ENCODE results near the gene PRKAR2A.
"Not testable (repeated sequence)": the region's sequence is repeated elsewhere in the genome, so short reads cannot be mapped to it uniquely, and the experiment has no call there.

The PRKAR2A gene

DNA sequence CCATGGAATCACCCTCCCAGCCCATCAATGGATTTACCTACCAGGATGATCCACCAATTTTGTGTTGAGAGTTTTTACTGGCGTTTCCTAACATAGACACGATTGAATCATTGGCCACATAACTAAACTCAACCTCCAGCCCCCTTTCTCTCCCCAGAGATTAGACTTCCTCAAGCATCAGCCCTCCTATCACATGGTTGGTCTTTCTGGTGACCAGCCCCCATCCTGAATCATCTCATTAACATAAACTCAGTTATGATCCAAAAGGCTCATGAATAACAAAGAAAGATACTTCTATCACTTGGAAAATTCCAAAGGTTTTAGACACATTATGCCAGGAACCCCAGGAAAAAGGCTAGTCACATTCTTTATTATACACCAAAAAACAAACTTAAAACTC is 21.2 kb downstream of the PRKAR2A start:
- no peaks in the 10 kb centered on the region for H3K27me3 ChIP-seq (ENCODE audit: low read depth)
- peaks cover 15% of the 10 kb centered on the region for H3K4me1 ChIP-seq
- in situ Hi-C loops (cut with MboI; ENCODE audit: low sequenced_read_pairs) = no loop called here
- H3K9me3 ChIP-seq = no peaks in the 10 kb centered on the region
- H3K36me3 ChIP-seq (replicated peaks) = no peaks in the 10 kb centered on the region
- DNase-seq (ENCODE audit: low spot score in 2 of 2) = peak; percentile 53 to 62
- no peak overlapping the region for H3K4me3 ChIP-seq

DNA sequence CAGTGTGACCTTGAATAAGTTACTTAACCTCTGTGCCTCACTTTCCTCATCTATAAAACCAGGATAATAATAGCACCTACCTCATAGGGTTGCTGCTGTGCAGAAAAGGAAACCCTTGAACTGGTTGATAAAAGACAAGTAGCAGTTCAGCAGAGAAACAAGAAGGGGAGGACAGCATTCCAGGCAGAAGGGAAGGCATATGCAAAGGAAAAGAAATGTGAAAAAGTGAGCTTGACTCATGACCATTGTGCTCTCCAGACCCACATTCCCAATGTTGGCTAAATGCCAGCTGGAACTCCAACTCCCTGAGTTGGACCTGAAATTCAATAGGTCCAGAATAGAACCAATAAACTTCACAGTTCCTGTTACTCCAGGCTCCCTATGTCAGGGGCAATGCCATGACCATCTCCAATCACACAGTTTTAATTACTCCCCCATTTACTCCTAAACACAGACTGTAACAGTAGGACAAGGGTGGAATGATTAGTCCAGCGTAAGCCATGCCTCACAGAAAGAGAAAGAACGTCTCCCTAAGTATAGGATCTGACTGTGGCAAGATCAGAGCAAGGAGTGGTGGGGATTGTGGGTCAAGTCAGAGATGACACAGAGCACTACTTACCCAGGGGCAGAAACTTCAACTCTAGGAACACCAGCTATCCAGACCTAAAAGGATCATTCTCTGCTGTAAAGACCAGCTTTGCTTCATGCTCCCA is 26.9 kb downstream of the PRKAR2A start:
- Histone ChIP-seq H3K36me3 (replicated peaks) (no peaks in the 10 kb centered on the region), H3K4me1 (peaks cover 4% of the 10 kb centered on the region), H3K9me3 (no peaks in the 10 kb centered on the region), H3K27me3 (ENCODE audit: low read depth) (no peaks in the 10 kb centered on the region), H3K4me3 (no peak overlapping the region)
- DNase-seq (ENCODE audit: low spot score in 2 of 2) = no peak
- in situ Hi-C loops (cut with MboI; ENCODE audit: low sequenced_read_pairs) = no loop called here

DNA sequence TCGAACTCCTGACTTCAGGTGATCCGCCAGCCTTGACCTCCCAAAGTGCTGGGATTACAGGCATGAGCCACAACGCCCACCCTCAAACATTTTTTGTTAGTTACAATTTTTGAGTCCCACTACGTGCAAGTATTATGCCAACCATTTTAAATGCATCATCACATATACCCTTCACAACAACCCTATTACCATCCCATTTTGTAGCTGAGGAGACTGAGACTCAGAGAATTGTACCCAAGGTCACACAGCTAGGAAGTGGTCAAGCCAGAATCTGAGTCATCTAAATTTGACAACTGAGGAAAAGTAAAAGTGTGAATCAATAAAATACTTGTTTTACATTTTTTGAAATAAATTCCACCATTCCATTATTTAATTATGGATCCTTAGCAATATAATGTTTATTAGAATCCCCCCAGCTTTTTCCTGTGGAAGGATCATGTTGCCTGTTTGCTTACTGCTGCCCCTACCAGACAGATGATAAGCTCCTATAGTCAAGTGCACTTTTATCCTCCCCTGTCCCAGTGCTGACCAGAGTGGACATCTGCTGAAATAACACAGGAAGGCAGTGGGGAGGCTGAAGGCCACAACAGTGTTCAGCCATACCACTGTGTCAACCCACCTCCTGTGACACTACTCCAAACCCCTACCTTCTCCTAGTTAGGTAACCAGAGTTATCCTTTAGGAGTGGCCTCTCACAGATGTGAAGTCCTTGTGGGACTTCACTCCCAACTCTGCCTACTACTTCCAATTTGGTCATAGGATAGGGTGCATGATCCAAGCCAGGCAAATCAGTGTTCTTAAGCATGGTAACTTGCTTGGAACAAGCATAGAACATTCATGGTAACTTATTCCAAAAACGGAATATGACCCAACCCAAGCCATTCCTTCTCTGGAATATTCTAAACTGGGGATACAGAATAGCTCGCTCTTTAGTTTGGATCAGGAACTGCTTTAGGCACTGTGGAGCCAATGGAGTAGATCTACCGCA is 28.1 kb downstream of the PRKAR2A start:
- no peaks in the 10 kb centered on the region for H3K36me3 ChIP-seq (replicated peaks)
- in situ Hi-C loops (cut with MboI; ENCODE audit: low sequenced_read_pairs) = no loop called here
- no peak for DNase-seq (ENCODE audit: low spot score in 2 of 2)
- no peaks in the 10 kb centered on the region for H3K9me3 ChIP-seq
- H3K4me1 ChIP-seq = peaks cover 4% of the 10 kb centered on the region
- H3K27me3 ChIP-seq (ENCODE audit: low read depth) = no peaks in the 10 kb centered on the region
- no peak overlapping the region for H3K4me3 ChIP-seq

DNA sequence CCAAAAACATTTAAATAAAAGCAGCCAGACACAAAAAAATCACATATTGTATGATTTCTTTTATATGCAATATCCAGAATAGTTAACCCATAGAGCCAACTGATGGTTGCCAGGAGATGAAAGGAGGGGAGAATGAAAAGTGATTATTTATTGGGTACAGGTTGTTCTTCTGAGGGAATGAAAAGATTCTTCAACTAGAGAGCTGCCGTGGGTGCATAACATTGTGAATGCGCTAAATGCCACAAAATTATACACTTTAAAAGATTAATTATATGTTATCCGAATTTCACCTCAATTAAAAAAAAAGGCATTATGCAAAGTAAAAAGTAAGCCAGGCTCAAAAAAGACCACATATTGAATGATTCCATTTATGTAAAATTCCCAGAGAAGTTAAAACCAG is 36.1 kb downstream of the PRKAR2A start:
- Histone ChIP-seq H3K9me3 (no peaks in the 10 kb centered on the region), H3K4me3 (no peak overlapping the region), H3K27me3 (ENCODE audit: low read depth) (no peaks in the 10 kb centered on the region), H3K36me3 (replicated peaks) (no peaks in the 10 kb centered on the region), H3K4me1 (peaks cover 14% of the 10 kb centered on the region)
- in situ Hi-C loops (cut with MboI; ENCODE audit: low sequenced_read_pairs) = no loop called here
- DNase-seq (ENCODE audit: low spot score in 2 of 2) = peak in 1 of 2 experiments; percentile 39

DNA sequence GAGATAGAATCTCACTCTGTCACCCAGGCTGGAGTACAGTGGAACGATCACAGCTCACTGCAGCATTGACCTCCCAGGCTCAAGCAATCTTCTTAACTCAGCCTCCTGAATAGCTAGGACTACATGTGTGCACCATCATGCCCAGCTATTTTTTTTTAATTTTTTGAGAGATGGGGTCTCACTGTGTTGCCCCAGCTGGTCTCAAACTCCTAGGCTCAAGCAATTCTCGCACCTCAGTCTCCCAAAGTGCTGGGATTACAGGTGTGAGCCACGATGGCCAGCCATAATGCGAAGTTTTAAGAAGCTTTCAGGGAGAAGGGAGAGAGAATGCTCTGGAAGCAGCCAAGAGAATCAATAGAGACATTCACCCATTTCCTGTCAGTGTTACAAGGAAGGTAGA is 42.7 kb downstream of the PRKAR2A start:
- no peaks in the 10 kb centered on the region for H3K36me3 ChIP-seq (replicated peaks)
- H3K4me1 ChIP-seq = peaks cover 5% of the 10 kb centered on the region
- H3K27me3 ChIP-seq (ENCODE audit: low read depth) = no peaks in the 10 kb centered on the region
- H3K9me3 ChIP-seq = no peaks in the 10 kb centered on the region
- no peak overlapping the region for H3K4me3 ChIP-seq
- no peak for DNase-seq (ENCODE audit: low spot score in 2 of 2)
- in situ Hi-C loops (cut with MboI; ENCODE audit: low sequenced_read_pairs) = no loop called here

DNA sequence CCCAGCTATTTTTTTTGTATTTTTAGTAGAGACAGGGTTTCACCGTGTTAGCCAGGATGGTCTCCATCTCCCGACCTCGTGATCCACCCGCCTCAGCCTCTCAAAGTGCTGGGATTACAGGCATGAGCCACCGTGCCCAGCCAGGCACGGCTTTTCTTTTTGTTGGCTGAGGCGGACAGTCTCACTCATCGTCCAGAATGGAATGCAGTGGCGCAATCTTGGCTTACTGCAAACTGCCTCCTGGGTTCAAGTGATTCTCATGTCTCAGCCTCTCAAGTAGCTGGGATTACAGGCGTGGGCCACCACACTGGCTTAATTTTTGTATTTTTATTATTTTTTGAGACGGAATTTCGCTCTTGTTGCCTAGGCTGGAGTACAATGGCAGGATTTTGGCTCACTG is 46.8 kb downstream of the PRKAR2A start:
- H3K36me3 ChIP-seq (replicated peaks); in situ Hi-C loops (cut with MboI; ENCODE audit: low sequenced_read_pairs); H3K27me3 ChIP-seq (ENCODE audit: low read depth); H3K4me3 ChIP-seq; H3K4me1 ChIP-seq; DNase-seq (ENCODE audit: low spot score in 2 of 2); H3K9me3 ChIP-seq: not testable (repeated sequence)

DNA sequence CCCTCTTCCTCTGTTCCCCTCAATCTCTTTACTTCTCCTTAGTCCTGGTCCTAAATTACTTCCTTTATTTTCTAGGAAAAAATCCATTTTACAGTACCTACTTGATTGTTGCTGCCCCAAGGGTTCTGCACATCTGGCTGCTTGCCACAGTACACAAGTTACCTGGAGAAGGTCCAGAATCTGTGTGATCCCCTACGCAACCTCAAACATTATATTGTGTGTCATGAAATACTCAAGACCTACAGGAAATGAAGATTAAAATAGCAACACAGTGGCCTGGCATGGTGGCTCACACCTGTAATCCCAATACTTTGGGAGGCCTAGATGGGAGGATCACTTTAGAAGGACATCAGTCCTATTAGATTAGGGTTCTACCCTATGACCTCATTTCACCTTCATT is 48.7 kb downstream of the PRKAR2A start:
- Histone ChIP-seq H3K36me3 (replicated peaks) (no peaks in the 10 kb centered on the region), H3K9me3 (no peaks in the 10 kb centered on the region), H3K4me3 (no peak overlapping the region), H3K27me3 (ENCODE audit: low read depth) (no peaks in the 10 kb centered on the region), H3K4me1 (no peaks in the 10 kb centered on the region)
- no peak for DNase-seq (ENCODE audit: low spot score in 2 of 2)
- in situ Hi-C loops (cut with MboI; ENCODE audit: low sequenced_read_pairs) = no loop called here

DNA sequence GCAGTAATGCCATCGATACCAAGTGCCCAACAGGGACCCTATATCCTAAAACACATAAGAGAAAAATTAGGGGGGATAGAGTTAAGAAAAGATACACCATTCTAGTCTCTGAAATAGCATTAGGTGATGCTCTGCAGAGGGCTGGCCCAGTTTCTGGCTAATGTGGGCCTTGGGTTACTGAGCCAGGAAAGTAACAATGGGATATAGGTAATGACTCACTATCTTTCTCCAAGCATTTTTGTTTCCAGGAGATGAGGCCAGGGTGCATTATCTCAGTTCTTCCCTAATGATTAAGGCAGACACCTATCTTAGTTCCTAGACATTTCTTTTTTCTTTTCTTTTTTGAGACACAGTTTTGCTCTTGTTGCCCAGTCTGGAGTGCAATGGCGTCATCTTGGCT is 50.0 kb downstream of the PRKAR2A start:
- no peaks in the 10 kb centered on the region for H3K4me1 ChIP-seq
- in situ Hi-C loops (cut with MboI; ENCODE audit: low sequenced_read_pairs) = no loop called here
- H3K4me3 ChIP-seq = no peak overlapping the region
- H3K27me3 ChIP-seq (ENCODE audit: low read depth) = no peaks in the 10 kb centered on the region
- H3K36me3 ChIP-seq (replicated peaks) = no peaks in the 10 kb centered on the region
- H3K9me3 ChIP-seq = no peaks in the 10 kb centered on the region
- no peak for DNase-seq (ENCODE audit: low spot score in 2 of 2)

DNA sequence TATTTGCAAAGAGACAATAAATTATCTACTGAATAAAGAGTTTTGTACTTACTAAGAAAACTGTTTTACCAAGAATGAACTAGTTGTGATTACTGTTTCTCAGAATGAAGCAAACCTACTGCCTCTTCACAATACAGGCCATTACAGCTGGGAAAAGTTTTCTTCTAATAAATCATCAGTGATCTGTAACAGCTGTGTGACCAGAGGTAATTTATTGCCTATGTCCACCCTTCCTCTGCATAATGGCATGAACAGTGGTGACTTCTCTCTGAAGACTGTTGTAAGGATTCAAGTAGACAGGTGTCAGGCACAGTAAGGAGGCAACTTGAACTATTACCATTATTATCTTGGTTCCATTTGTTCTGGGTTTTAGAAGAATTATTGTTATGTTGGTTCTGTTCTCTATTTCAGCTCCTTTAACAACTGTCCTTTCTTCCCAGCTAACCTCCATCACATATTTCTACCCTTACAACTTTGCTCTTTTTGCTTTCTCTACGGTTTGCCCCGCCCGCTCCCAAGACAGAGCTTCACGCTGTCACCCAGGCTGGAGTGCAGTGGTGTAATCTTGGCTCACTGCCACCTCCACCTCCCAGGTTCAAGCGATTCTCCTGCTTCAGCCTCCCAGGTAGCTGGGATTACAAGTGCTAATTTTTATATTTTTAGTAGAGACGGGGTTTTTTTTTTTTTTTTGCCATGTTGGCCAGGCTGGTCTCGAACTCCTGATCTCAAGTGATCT is 51.5 kb downstream of the PRKAR2A start:
- in situ Hi-C loops (cut with MboI; ENCODE audit: low sequenced_read_pairs) = no loop called here
- no peaks in the 10 kb centered on the region for H3K9me3 ChIP-seq
- no peaks in the 10 kb centered on the region for H3K27me3 ChIP-seq (ENCODE audit: low read depth)
- DNase-seq (ENCODE audit: low spot score in 2 of 2) = peak in 1 of 2 experiments; percentile 16
- H3K4me3 ChIP-seq = no peak overlapping the region
- no peaks in the 10 kb centered on the region for H3K36me3 ChIP-seq (replicated peaks)
- H3K4me1 ChIP-seq = no peaks in the 10 kb centered on the region

DNA sequence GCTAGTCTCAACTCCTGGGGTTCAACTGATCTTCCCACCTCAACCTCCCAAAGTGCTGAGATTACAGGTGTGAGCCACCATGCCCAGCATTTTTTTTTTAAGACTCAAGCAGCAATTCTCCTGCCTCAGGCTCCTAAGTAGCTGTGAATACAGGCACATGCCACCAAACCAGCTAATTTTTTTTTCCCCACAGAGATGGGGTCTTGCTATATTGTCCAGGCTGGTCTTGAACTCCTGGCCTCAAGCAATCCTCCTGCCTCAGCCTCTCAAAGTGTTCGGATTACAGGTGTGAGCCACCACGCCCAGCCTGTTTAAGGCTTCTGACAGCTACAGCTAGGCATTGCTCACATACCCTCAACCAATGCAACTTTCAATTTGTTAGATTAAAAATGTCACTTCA is 54.2 kb downstream of the PRKAR2A start:
- H3K4me3 ChIP-seq; DNase-seq (ENCODE audit: low spot score in 2 of 2); H3K27me3 ChIP-seq (ENCODE audit: low read depth); H3K4me1 ChIP-seq; H3K36me3 ChIP-seq (replicated peaks); in situ Hi-C loops (cut with MboI; ENCODE audit: low sequenced_read_pairs); H3K9me3 ChIP-seq: not testable (repeated sequence)

DNA sequence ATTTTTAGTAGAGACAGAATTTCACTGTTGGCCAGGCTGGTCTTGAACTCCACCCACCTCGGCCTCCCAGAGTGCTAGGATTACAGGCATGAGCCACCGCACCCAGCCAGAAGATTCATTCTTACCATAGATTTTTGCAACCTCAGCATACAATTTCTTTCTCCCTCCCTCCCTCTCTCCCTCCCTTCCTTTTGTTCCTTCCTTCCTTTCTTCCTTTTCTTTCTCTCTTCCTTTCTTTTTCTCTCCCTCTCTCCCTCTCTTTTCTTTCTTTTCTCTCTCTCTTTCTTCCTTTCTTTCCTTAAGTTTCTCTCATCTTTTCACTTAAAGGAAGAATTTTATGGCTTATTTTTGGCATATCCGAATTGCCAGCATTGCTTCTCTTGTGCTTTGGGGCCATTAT is 58.0 kb downstream of the PRKAR2A start:
- DNase-seq (ENCODE audit: low spot score in 2 of 2) = no peak
- Histone ChIP-seq H3K4me1 (no peaks in the 10 kb centered on the region), H3K36me3 (replicated peaks) (peaks cover 5% of the 10 kb centered on the region; the same call in 1 of the 2 replicates), H3K4me3 (no peak overlapping the region), H3K27me3 (ENCODE audit: low read depth) (no peaks in the 10 kb centered on the region), H3K9me3 (no peaks in the 10 kb centered on the region)
- in situ Hi-C loops (cut with MboI; ENCODE audit: low sequenced_read_pairs) = no loop called here

DNA sequence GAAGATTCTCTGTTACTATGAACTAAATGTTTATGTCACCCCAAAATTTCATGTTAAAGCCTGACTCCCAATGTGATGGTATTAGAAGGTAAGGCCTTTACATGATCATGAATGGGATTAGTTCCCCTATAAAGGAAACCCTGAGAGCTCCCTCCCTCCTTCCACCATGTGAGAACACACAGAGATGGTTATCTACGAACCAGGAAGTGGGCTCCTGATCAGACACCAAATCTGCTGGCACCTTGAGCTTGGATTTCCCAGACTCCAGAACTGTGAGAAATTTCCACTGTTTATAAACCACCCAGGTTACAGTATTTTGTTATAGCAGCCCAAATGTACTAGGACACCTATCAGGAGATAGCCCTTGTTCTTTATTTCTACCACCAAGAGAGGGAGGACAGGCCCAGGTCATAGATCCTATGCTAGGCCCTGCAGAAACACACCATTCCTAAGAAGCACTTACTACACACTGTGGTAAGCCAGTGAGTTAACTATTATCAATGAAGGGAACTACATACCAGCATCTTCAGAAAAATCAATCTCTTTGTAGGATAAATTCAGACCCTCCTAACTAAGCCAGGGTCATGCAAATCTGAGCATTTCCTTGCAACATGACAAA is 59.0 kb downstream of the PRKAR2A start:
- Histone ChIP-seq H3K9me3 (no peaks in the 10 kb centered on the region), H3K27me3 (ENCODE audit: low read depth) (no peaks in the 10 kb centered on the region), H3K4me3 (no peak overlapping the region), H3K36me3 (replicated peaks) (peaks cover 7% of the 10 kb centered on the region; the same call in 1 of the 2 replicates), H3K4me1 (no peaks in the 10 kb centered on the region)
- in situ Hi-C loops (cut with MboI; ENCODE audit: low sequenced_read_pairs) = no loop called here
- DNase-seq (ENCODE audit: low spot score in 2 of 2) = no peak

DNA sequence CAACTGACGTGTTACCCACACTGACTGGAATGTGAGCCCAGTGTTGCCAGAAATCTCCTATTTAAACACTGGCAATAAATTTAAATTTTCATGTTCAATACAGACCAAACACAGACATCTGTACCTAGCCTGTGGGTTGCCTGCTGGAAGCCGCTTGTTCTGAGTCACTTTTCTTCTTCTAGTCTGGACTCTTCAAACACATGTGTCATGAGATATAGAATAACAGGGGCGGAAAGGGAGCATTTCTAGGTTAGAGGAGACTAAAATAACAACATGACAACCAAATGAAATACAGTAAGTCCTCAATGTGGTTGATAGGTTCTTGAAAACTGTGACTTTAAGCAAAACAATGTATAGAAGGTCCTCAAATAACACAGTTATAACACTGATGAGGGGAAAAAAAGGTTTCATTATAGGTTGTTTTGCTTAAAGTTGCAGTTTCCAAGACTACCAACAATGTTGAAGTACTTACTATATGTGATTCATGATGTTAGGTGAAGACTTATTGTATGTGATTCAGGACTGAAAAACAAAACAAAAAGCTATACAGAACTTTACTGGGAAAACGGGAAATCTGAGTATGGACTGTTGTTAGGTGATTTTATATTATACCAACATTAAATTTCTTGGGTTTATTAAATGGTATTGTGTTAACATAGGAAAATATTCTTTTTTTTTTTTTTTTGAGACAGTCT is 63.1 kb downstream of the PRKAR2A start:
- Histone ChIP-seq H3K27me3 (ENCODE audit: low read depth) (no peaks in the 10 kb centered on the region), H3K4me3 (no peak overlapping the region), H3K9me3 (no peaks in the 10 kb centered on the region), H3K36me3 (replicated peaks) (peaks cover 5% of the 10 kb centered on the region; the same call in 1 of the 2 replicates), H3K4me1 (no peaks in the 10 kb centered on the region)
- in situ Hi-C loops (cut with MboI; ENCODE audit: low sequenced_read_pairs) = no loop called here
- DNase-seq (ENCODE audit: low spot score in 2 of 2) = no peak

Measured in HAP-1 (cell line).